Measurements from ENCODE around the gene SH2D3C.

Gene SH2D3C

DNA sequence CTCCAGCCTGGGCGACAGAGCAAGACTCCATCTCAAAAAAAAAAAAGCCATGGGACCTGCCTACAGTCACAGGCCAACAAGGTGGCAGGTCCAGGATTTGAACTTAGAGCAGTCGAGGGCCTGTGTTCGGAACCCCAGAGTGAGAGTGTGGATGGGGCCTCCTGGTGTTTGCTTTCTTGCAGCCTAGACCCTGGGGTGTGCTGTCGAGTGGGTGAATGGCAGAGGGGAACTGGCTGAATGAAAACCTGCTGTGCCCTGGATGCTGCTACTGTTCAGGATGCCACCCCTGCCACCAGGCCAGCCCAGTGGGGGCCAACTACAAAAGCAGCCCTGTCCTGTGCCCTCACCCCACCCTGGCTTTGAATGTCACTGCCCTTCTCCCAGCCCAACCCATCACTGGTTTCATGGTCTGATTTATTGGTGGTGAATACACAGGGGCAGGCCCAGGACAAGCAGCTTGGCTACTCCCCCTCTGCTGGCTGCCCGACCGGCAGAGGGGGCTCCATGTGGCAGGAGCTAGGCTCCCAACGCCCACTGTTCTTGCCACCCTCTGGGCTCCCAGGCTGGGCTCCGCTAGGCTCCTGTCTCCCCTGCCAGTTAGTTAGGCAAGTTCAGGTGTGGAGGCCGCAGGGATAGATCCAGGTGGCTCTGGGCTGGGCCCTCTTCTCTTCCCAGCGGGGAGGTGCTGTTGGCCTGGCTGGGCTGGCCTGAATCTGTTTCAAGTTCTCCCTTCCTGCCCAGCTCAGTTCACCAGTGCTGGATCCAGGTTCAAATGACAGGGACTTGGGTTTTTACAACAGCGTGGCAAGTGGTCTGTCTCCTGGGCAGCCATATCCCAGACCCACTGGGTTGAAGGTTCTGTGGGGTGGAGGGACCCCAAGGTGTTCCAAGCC, 36.4 kb upstream of the SH2D3C start:
- Histone ChIP-seq H4K20me1 (ENCODE audit: low read depth, low read length) (no peaks in the 10 kb centered on the region), H3K4me3 (ENCODE audit: insufficient read depth, low read length, poor library complexity, severe bottlenecking) (no peak overlapping the region), H3F3A (ENCODE audit: insufficient read depth) (no peaks in the 10 kb centered on the region), H3K9me2 (replicated peaks; ENCODE audit: insufficient read depth, low read length) (no peaks in the 10 kb centered on the region), H3K27ac (ENCODE audit: low read depth, low read length) (no peak overlapping the region), H3K36me3 (ENCODE audit: low read length) (no peaks in the 10 kb centered on the region), H3K9me3 (ENCODE audit: insufficient read depth, low read length) (no peaks in the 10 kb centered on the region), H3K27me3 (ENCODE audit: low read length) (no peaks in the 10 kb centered on the region), H3K79me2 (ENCODE audit: insufficient read depth, low read length) (no peaks in the 10 kb centered on the region), H2AFZ (ENCODE audit: low read depth, low read length, severe bottlenecking) (no peak overlapping the region), H3K4me2 (ENCODE audit: low read depth, low read length, poor library complexity, severe bottlenecking) (no peak overlapping the region), H3K9ac (ENCODE audit: low read length) (no peak overlapping the region)
- TF ChIP-seq EZH2phosphoT487 (conservative IDR thresholded peaks at IDR 0.05; ENCODE audit: low read length): no peak
- TF ChIP-seq CTCF (IDR thresholded peaks at IDR 0.05; ENCODE audit: insufficient read depth, low read length, poor library complexity, severe bottlenecking): no peak

DNA sequence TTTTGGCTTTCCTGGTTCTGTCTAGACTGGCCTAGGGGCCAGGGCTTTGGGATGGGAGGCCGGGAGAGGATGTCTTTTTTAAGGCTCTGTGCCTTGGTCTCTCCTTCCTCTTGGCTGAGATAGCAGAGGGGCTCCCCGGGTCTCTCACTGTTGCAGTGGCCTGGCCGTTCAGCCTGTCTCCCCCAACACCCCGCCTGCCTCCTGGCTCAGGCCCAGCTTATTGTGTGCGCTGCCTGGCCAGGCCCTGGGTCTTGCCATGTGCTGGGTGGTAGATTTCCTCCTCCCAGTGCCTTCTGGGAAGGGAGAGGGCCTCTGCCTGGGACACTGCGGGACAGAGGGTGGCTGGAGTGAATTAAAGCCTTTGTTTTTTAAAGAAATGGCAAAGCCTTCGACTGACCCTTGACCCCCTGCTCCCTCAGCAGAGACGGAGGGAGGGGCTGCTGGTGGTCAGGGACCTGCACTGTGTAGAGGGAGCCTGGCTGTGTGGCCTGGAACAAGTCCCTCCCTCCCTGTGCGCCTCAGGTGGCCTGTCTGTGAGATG, 35.3 kb upstream of the SH2D3C start:
- H3K9ac ChIP-seq (ENCODE audit: low read length): no peak overlapping the region
- no peaks in the 10 kb centered on the region for H3K9me3 ChIP-seq (ENCODE audit: insufficient read depth, low read length)
- no peaks in the 10 kb centered on the region for H4K20me1 ChIP-seq (ENCODE audit: low read depth, low read length)
- H3F3A ChIP-seq (ENCODE audit: insufficient read depth): no peaks in the 10 kb centered on the region
- no peak overlapping the region for H3K4me2 ChIP-seq (ENCODE audit: low read depth, low read length, poor library complexity, severe bottlenecking)
- no peak for TF ChIP-seq CTCF (IDR thresholded peaks at IDR 0.05; ENCODE audit: insufficient read depth, low read length, poor library complexity, severe bottlenecking)
- TF ChIP-seq EZH2phosphoT487 (conservative IDR thresholded peaks at IDR 0.05; ENCODE audit: low read length): no peak
- H3K36me3 ChIP-seq (ENCODE audit: low read length): no peaks in the 10 kb centered on the region
- H3K9me2 ChIP-seq (replicated peaks; ENCODE audit: insufficient read depth, low read length): no peaks in the 10 kb centered on the region
- no peak overlapping the region for H2AFZ ChIP-seq (ENCODE audit: low read depth, low read length, severe bottlenecking)
- H3K27ac ChIP-seq (ENCODE audit: low read depth, low read length): no peak overlapping the region
- H3K4me3 ChIP-seq (ENCODE audit: insufficient read depth, low read length, poor library complexity, severe bottlenecking): no peak overlapping the region
- H3K79me2 ChIP-seq (ENCODE audit: insufficient read depth, low read length): no peaks in the 10 kb centered on the region
- H3K27me3 ChIP-seq (ENCODE audit: low read length): no peaks in the 10 kb centered on the region

DNA sequence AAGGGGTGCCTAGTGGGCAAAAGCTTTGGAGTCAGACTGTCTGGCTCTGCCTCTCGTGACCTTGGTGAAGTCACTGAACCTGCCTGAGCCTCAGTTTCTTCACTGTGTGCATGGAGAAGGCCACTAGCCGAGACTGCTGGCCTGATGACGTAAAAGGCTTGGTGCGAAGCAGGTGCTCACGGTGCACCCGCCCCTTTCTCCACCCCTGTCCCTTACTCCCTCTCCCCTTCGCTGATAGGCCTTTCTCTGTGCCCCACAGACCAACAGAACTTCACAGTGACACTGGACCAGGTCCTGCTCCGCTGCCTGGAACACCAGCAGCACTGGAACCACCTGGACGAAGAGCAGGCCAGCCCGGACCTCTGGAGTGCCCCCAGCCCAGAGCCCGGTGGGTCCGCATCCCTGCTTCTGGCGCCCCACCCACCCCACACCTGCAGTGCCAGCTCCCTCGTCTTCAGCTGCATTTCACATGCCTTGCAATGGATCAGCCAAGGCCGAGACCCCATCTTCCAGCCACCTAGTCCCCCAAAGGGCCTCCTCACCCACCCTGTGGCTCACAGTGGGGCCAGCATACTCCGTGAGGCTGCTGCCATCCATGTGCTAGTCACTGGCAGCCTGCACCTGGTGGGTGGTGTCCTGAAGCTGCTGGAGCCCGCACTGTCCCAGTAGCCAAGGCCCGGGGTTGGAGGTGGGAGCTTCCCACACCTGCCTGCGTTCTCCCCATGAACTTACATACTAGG, 34.6 kb upstream of the SH2D3C start:
- TF ChIP-seq EZH2phosphoT487 (conservative IDR thresholded peaks at IDR 0.05; ENCODE audit: low read length) (no peak), CTCF (IDR thresholded peaks at IDR 0.05; ENCODE audit: insufficient read depth, low read length, poor library complexity, severe bottlenecking) (no peak)
- H3K4me3 ChIP-seq (ENCODE audit: insufficient read depth, low read length, poor library complexity, severe bottlenecking): no peak overlapping the region
- H2AFZ ChIP-seq (ENCODE audit: low read depth, low read length, severe bottlenecking): no peak overlapping the region
- no peaks in the 10 kb centered on the region for H3K79me2 ChIP-seq (ENCODE audit: insufficient read depth, low read length)
- no peaks in the 10 kb centered on the region for H3K9me3 ChIP-seq (ENCODE audit: insufficient read depth, low read length)
- H3F3A ChIP-seq (ENCODE audit: insufficient read depth): no peaks in the 10 kb centered on the region
- no peak overlapping the region for H3K4me2 ChIP-seq (ENCODE audit: low read depth, low read length, poor library complexity, severe bottlenecking)
- no peaks in the 10 kb centered on the region for H3K27me3 ChIP-seq (ENCODE audit: low read length)
- no peaks in the 10 kb centered on the region for H3K9me2 ChIP-seq (replicated peaks; ENCODE audit: insufficient read depth, low read length)
- no peaks in the 10 kb centered on the region for H4K20me1 ChIP-seq (ENCODE audit: low read depth, low read length)
- H3K9ac ChIP-seq (ENCODE audit: low read length): no peak overlapping the region
- H3K27ac ChIP-seq (ENCODE audit: low read depth, low read length): no peak overlapping the region
- no peaks in the 10 kb centered on the region for H3K36me3 ChIP-seq (ENCODE audit: low read length)

Data from SU-DHL-6 (cell line).